ENCODE results near the gene POU6F2. TPM values are rescaled to one million over a fixed set of nuclear protein-coding genes. Genes with fewer than 3 reads are reported as not detected.
A peak's percentile ranks its signal among the peaks of the same experiment; 100 is the strongest.

The POU6F2 gene
- total and polyA plus RNA-seq, 2 experiments from 2014 or later = not detected

DNA sequence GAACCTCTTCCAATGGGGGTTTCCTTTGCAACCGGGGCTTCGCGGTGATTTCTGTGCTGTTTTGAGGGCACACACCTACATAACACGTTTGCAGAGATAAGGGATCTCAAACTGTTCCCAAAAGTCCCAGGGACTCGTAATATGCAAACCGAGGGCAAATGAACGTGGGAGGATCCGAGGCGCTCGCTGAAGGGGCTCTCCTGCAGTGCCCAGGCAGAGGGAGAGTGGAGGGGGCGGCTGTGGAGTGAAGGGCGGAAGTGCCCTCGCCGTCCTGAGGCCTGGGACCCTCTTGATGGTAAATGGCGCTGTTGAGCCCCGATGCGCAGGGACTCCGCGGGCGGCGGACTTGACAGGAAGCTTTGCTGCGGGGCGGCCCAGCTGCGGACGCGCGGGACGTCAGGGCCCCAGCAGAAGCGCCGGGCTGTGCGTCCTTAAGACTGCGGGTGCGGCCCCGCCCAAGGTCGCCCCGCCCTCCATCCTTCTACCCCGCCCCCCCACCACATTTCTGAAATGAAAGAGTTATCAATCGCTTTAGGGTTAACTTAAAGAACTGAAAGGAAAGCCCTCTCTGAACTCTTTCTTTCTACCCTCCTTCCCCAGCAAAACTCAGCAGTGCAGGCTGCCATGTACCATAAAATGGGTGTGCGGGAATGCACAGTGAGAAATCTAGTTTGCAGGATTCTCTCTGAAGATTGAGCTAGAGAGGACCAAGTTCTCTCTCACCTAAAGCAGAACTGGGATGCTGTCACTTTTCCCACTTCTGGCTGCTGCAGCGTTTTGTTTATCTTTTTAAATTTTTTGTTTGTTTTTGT, 436.7 kb downstream of the POU6F2 start:
- peak overlapping the region; percentile 27; the same call in 1 of the 2 replicates for H3K9ac ChIP-seq
- WGBS, 2 experiments (ENCODE audit: low coverage in 1 of 2, low lambda C conversion rate in 2 of 2, missing lambda C conversion rate in 2 of 2) = 2 to 3% methylated on average over 18 to 31 of the region's 40 CpGs
- no peaks in the 10 kb centered on the region for H3K9me2 ChIP-seq (ENCODE audit: insufficient read depth)
- H4K20me1 ChIP-seq (ENCODE audit: insufficient read depth) = no peaks in the 10 kb centered on the region
- TF ChIP-seq EZH2phosphoT487 (IDR thresholded peaks at IDR 0.05; ENCODE audit: insufficient read depth, low read depth) (no peak), EZH2 (IDR thresholded peaks at IDR 0.05; ENCODE audit: insufficient read depth, poor library complexity, severe bottlenecking) (no peak)
- peak overlapping the region; percentile 80 for H3K4me3 ChIP-seq
- in situ Hi-C loops (cut with MboI) = no loop called here
- no peak overlapping the region for H3K27ac ChIP-seq
- H3K79me2 ChIP-seq (ENCODE audit: insufficient read depth) = no peaks in the 10 kb centered on the region
- no peaks in the 10 kb centered on the region for H3K36me3 ChIP-seq (ENCODE audit: low read depth)
- peak overlapping the region; percentile 99 for H3K4me2 ChIP-seq (ENCODE audit: unreplicated experiment)
- peak overlapping the region; percentile 94 for H2AFZ ChIP-seq
- DNase-seq = peak; percentile 66
- H3K9me3 ChIP-seq (ENCODE audit: low read depth) = no peaks in the 10 kb centered on the region
- no peaks in the 10 kb centered on the region for H3K4me1 ChIP-seq (ENCODE audit: insufficient read depth)
- peaks cover 5% of the 10 kb centered on the region; the same call in 1 of the 2 replicates for H3K27me3 ChIP-seq (replicated peaks; ENCODE audit: insufficient read depth)
- no peaks in the 10 kb centered on the region for H3F3A ChIP-seq (ENCODE audit: insufficient read depth)

DNA sequence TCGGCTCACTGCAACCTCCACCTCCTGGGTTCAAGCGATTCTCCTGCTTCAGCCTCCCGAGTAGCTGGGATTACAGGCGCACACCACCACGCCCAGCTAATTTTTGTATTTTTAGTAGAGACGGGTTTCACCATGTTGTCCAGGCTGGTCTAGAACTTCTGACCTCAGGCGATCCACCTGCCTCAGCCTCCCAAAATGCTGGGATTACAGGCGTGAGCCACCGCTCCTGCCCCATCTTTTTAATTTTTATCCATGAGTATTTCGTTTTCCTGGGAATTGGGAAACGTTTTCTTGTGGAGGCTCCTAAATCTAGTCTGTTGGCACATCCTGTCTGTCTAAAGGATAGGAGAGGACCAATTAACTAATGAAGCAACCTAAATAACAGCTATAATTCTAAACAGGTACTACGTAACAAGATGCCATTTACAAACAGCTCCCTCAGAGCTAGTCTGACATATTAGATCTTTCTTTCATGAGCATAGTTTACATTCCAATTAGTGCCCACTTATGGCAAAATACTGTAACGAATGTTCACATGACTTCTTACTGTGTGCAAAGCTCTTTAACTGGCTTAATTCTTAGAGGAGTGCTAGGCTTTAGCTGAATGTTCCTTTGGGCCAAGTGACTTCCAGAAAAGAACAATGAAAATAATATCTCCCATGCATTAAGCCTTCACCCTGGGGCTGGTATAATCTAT, 437.5 kb downstream of the POU6F2 start:
- Histone ChIP-seq H3K79me2 (ENCODE audit: insufficient read depth) (no peaks in the 10 kb centered on the region), H2AFZ (peak overlapping the region; percentile 94), H3K9me2 (ENCODE audit: insufficient read depth) (no peaks in the 10 kb centered on the region), H4K20me1 (ENCODE audit: insufficient read depth) (no peaks in the 10 kb centered on the region), H3K27me3 (replicated peaks; ENCODE audit: insufficient read depth) (peaks cover 10% of the 10 kb centered on the region; the same call in 1 of the 2 replicates), H3K9me3 (ENCODE audit: low read depth) (no peaks in the 10 kb centered on the region), H3K27ac (no peak overlapping the region), H3K9ac (no peak overlapping the region), H3F3A (ENCODE audit: insufficient read depth) (no peaks in the 10 kb centered on the region), H3K4me2 (ENCODE audit: unreplicated experiment) (peak overlapping the region; percentile 99), H3K4me3 (peak overlapping the region; percentile 80), H3K36me3 (ENCODE audit: low read depth) (no peaks in the 10 kb centered on the region), H3K4me1 (ENCODE audit: insufficient read depth) (no peaks in the 10 kb centered on the region)
- TF ChIP-seq EZH2 (IDR thresholded peaks at IDR 0.05; ENCODE audit: insufficient read depth, poor library complexity, severe bottlenecking) (no peak), EZH2phosphoT487 (IDR thresholded peaks at IDR 0.05; ENCODE audit: insufficient read depth, low read depth) (no peak)
- no peak for DNase-seq
- 72% methylated on average over 13 of the region's 13 CpGs for WGBS, 2 experiments (ENCODE audit: low coverage in 1 of 2, low lambda C conversion rate in 2 of 2, missing lambda C conversion rate in 2 of 2)
- in situ Hi-C loops (cut with MboI) = no loop called here

DNA sequence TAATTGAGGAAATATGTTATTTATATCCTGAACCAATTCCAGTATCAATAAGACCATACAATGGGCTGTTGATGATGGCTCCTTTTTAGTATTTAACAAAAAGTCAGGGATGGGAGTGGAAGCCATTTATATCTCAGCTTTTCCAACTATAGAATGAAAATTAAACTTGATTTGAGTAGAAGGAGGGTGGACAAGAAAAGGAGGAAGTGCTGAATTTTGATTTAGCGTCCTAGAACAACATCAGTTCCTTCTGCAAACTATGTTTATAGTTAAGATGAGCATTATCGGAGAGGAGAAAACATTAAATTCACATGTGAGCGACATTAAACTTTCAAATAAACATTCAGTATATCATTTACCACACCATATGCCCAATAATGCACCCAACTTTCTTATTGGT, 439.2 kb downstream of the POU6F2 start:
- H4K20me1 ChIP-seq (ENCODE audit: insufficient read depth) = no peaks in the 10 kb centered on the region
- no peaks in the 10 kb centered on the region for H3K9me3 ChIP-seq (ENCODE audit: low read depth)
- no peak overlapping the region for H3K4me2 ChIP-seq (ENCODE audit: unreplicated experiment)
- in situ Hi-C loops (cut with MboI) = no loop called here
- no peak overlapping the region for H3K4me3 ChIP-seq
- TF ChIP-seq EZH2phosphoT487 (IDR thresholded peaks at IDR 0.05; ENCODE audit: insufficient read depth, low read depth) (no peak), EZH2 (IDR thresholded peaks at IDR 0.05; ENCODE audit: insufficient read depth, poor library complexity, severe bottlenecking) (no peak)
- DNase-seq = no peak
- H3K79me2 ChIP-seq (ENCODE audit: insufficient read depth) = no peaks in the 10 kb centered on the region
- no peaks in the 10 kb centered on the region for H3K36me3 ChIP-seq (ENCODE audit: low read depth)
- peaks cover 12% of the 10 kb centered on the region; the same call in 1 of the 2 replicates for H3K27me3 ChIP-seq (replicated peaks; ENCODE audit: insufficient read depth)
- 68 to 79% methylated on average over 3 of the region's 3 CpGs for WGBS, 2 experiments (ENCODE audit: low coverage in 1 of 2, low lambda C conversion rate in 2 of 2, missing lambda C conversion rate in 2 of 2)
- H2AFZ ChIP-seq = no peak overlapping the region
- H3K27ac ChIP-seq = no peak overlapping the region
- no peaks in the 10 kb centered on the region for H3K4me1 ChIP-seq (ENCODE audit: insufficient read depth)
- no peak overlapping the region for H3K9ac ChIP-seq
- no peaks in the 10 kb centered on the region for H3K9me2 ChIP-seq (ENCODE audit: insufficient read depth)
- no peaks in the 10 kb centered on the region for H3F3A ChIP-seq (ENCODE audit: insufficient read depth)

DNA sequence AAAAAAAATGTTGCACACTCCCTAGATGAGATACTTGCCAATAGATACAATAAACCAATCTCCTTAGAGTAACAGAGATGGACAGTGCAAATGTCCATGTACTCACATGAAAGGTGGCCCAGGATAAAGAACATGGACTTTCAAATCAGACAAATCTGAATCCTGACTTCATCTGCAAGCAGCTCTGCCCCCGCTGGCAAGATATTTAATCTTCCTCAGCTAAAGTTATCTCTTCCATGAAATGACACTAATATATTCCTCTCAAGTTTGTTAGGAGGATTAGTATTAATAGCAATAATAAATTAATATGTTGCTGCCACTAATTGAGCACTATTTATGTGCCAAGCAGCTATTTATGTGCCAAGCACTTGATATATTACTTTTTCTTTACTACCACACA, 439.9 kb downstream of the POU6F2 start:
- Histone ChIP-seq H3K4me1 (ENCODE audit: insufficient read depth) (no peaks in the 10 kb centered on the region), H4K20me1 (ENCODE audit: insufficient read depth) (no peaks in the 10 kb centered on the region), H3K4me3 (no peak overlapping the region), H3K27me3 (replicated peaks; ENCODE audit: insufficient read depth) (0 out of 2 replicates have a peak, but pooled peaks cover 14% of the 10 kb centered on the region), H3K9me3 (ENCODE audit: low read depth) (no peaks in the 10 kb centered on the region), H2AFZ (no peak overlapping the region), H3F3A (ENCODE audit: insufficient read depth) (no peaks in the 10 kb centered on the region), H3K9ac (no peak overlapping the region), H3K4me2 (ENCODE audit: unreplicated experiment) (no peak overlapping the region), H3K36me3 (ENCODE audit: low read depth) (no peaks in the 10 kb centered on the region), H3K79me2 (ENCODE audit: insufficient read depth) (no peaks in the 10 kb centered on the region), H3K27ac (no peak overlapping the region), H3K9me2 (ENCODE audit: insufficient read depth) (no peaks in the 10 kb centered on the region)
- no peak for TF ChIP-seq EZH2 (IDR thresholded peaks at IDR 0.05; ENCODE audit: insufficient read depth, poor library complexity, severe bottlenecking)
- no peak for DNase-seq
- in situ Hi-C loops (cut with MboI) = no loop called here
- 40 to 57% methylated on average over 1 of the region's 1 CpG for WGBS, 2 experiments (ENCODE audit: low coverage in 1 of 2, low lambda C conversion rate in 2 of 2, missing lambda C conversion rate in 2 of 2)
